Cardiac muscle cell (in vitro differentiated cells and primary cell): ENCODE data around the gene RBM10. TPM values are rescaled to one million over a fixed set of nuclear protein-coding genes. Genes with fewer than 3 reads are reported as not detected.

Experiments
- DNase-seq, 2 donors: peaks; one replicate each; pipeline versions ENCODE4 v3.0.0 to v3.0.0-alpha.2; 2010 to 2017; ENCODE audit warnings: low read depth in 1 of 2, low spot score in 1 of 2
- H3K27ac ChIP-seq: fragments of 200-600 bp; sonication (generic); 2 replicates; pipeline ENCODE4 v1.5.1; 2016
- H3K27me3 ChIP-seq: fragments of 200-600 bp; sonication (generic); 2 replicates; pipeline ENCODE4 v1.6.0; 2016; ENCODE audit warnings: control low read depth
- H3K36me3 ChIP-seq: fragments of 200-600 bp; sonication (generic); 2 replicates; pipeline ENCODE4 v1.5.1; 2016; ENCODE audit warnings: control low read depth
- H3K4me1 ChIP-seq: fragments of 200-600 bp; sonication (generic); 2 replicates; pipeline ENCODE4 v1.8.1; 2017; ENCODE audit warnings: low read depth, mild to moderate bottlenecking, mixed run types
- H3K4me3 ChIP-seq: fragments of 200-600 bp; sonication (generic); 2 replicates; pipeline ENCODE4 v1.5.1; 2016; ENCODE audit warnings: mild to moderate bottlenecking
- H3K9me3 ChIP-seq: fragments of 200-600 bp; sonication (generic); 2 replicates; pipeline ENCODE4 v1.5.1; 2017; ENCODE audit warnings: low read depth, mild to moderate bottlenecking, control low read depth
- polyA plus RNA-seq: library from polyadenylated mRNA; unstranded; fragments of >200 nt; fragmentation: Nextera tagmentation; extraction: Ambion mirVana; gene quantifications from 2 replicates; pipeline ENCODE4 v1.2.1, GENCODE V29; 2016
- total RNA-seq: library from RNA; depleted of rRNA; stranded (reverse); fragments of >200 nt; gene quantifications from 2 replicates; pipeline ENCODE4 v1.2.3, GENCODE V29; 2016
- TF ChIP-seq, protein P1 (sequence below): IDR thresholded peaks from 2 replicates; pipeline ENCODE4 v1.5.1; 2012; ENCODE audit warnings: low read depth, mild to moderate bottlenecking, low read length

RBM10 gene
- total and polyA plus RNA-seq, 2 experiments from 2014 or later, result 48.7 to 70.0 TPM

DNA sequence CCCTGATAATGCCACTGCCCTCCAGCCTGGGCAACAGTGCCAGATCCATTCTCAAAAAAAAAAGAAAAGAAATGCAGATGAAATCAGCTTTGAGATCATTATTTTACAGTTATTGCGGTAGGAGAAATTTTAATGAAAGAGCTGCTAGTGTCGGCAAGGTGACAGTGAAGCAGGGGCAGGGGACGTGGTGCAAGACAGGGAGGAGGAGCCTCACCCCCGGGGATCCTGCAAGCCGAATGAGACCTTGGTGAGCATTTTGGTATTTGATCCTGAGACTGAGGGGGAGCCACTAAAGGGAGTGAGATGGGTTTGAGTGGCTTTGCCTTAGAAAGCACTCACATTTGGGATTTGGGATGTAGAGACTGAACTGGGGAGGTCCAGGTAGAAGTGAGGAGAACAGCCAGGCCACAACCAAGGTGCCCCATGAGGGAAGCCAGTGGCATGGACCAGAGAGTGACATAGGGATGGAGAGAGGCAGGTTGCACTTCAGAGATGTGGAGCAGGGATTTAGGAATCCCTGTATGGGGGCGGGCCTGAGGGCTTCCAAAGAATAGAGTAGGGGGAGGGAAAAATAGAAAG, 23.6 kb downstream of the RBM10 start:
- H3K36me3 ChIP-seq, result no peaks in the 10 kb centered on the region
- no peak overlapping the region for H3K4me3 ChIP-seq
- no peaks in the 10 kb centered on the region for H3K9me3 ChIP-seq
- TF ChIP-seq, protein P1, sequence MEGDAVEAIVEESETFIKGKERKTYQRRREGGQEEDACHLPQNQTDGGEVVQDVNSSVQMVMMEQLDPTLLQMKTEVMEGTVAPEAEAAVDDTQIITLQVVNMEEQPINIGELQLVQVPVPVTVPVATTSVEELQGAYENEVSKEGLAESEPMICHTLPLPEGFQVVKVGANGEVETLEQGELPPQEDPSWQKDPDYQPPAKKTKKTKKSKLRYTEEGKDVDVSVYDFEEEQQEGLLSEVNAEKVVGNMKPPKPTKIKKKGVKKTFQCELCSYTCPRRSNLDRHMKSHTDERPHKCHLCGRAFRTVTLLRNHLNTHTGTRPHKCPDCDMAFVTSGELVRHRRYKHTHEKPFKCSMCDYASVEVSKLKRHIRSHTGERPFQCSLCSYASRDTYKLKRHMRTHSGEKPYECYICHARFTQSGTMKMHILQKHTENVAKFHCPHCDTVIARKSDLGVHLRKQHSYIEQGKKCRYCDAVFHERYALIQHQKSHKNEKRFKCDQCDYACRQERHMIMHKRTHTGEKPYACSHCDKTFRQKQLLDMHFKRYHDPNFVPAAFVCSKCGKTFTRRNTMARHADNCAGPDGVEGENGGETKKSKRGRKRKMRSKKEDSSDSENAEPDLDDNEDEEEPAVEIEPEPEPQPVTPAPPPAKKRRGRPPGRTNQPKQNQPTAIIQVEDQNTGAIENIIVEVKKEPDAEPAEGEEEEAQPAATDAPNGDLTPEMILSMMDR, result no peak
- H3K27ac ChIP-seq, result no peak overlapping the region
- H3K27me3 ChIP-seq, result no peaks in the 10 kb centered on the region
- H3K4me1 ChIP-seq, result no peaks in the 10 kb centered on the region
- DNase-seq, result no peak

DNA sequence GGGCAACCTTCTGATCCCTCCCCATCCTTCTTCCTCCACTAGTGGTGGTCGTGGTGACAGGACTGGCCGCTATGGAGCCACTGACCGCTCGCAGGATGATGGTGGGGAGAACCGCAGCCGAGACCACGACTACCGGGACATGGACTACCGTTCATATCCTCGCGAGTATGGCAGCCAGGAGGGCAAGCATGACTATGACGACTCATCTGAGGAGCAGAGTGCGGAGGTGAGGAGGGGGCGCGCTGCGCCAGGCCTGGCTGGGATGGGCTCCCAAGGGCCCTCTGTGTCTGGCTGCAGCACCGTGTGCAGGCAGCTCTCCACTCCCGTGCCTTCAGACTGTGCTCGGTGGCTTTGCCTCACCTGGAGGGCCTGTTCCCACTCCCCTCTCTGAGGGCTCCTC, 24.3 kb downstream of the RBM10 start:
- H3K36me3 ChIP-seq, result no peaks in the 10 kb centered on the region
- no peaks in the 10 kb centered on the region for H3K9me3 ChIP-seq
- TF ChIP-seq, protein P1, result no peak

DNA sequence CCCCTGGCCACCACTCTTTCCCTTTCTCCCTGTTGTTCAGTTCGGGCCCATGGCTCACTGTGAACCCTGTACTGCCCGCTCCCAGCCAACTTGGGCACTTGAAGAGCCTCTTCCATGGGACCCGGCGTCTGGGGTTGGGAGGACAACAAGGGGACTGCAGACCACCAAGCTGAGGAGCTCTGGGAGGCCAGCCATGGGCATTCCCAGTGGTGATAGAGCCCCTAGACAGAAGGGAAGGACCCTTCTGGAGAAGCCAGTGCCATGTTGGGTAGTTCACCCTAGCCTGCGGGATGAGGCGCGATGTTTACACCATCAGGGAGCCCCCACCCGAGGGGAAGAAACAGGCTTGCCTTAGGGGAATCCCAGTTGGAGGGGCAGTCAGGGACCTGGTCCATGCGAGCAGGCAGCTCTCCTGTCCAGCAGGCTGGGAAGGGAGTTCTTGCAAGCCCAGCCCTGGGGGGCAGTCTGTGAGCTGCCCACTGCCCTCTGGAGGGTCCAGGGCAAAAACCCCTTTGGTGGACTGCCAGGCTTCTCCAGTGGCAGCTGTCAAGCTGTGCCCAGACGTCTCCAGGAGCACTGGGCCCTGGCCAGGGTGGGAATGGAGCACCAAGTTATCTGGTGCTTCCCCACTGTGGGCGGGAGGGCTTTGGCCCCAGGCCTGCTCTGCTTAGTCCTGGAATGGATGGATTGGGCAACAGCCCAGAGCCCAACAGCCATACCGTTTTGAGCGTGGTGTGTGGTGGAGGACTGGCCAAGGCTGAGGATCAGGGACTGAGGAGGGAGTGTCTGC, 24.9 kb downstream of the RBM10 start:
- Histone ChIP-seq H3K27me3 (no peaks in the 10 kb centered on the region), H3K27ac (no peak overlapping the region), H3K4me3 (no peak overlapping the region), H3K36me3 (no peaks in the 10 kb centered on the region), H3K4me1 (no peaks in the 10 kb centered on the region), H3K9me3 (no peaks in the 10 kb centered on the region)
- TF ChIP-seq, protein P1, result no peak
- DNase-seq, result peak in 1 of 2 donors; percentile 84

More for the DNA sequence above, 24.3 kb downstream of the RBM10 start:
- DNase-seq, result no peak
- H3K4me3 ChIP-seq, result no peak overlapping the region
- no peak overlapping the region for H3K27ac ChIP-seq
- H3K27me3 ChIP-seq, result no peaks in the 10 kb centered on the region
- H3K4me1 ChIP-seq, result no peaks in the 10 kb centered on the region

DNA sequence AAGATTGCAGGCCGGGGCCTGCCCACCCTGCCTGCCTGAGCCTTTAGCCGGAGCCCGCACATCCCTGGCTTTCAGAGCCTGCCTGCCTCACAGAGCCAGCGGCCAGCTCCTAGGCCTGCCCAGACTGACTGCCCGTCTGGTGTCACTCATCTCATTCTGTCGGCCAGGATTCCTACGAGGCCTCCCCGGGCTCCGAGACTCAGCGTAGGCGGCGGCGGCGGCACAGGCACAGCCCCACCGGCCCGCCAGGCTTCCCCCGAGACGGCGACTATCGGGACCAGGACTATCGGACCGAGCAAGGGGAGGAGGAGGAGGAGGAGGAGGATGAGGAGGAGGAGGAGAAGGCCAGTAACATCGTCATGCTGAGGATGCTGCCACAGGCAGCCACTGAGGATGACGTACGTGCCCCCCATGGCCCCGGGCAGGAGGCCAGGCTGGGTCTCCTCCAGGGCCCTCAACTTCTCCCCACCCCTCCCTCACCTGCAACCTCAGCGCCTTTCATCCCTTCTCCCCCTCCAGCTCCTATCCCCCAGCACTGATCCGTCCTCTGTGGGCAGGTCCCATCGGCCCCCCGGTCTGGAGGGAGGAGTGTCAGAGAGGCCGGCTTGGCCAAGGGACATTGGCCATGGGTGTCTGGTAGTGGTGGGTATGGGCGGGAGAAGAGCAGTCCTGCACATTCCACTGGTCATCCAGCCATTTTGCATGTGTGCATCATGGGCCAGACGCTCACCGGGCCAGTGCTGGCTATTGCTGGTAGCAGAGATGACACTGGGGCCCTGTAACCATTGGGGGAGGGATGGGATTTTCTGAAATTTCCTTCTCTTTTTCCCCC, 26.1 kb downstream of the RBM10 start:
- H3K27ac ChIP-seq, result no peak overlapping the region
- DNase-seq, result no peak
- H3K4me3 ChIP-seq, result no peak overlapping the region
- TF ChIP-seq, protein P1, result no peak
- no peaks in the 10 kb centered on the region for H3K27me3 ChIP-seq
- H3K36me3 ChIP-seq, result no peaks in the 10 kb centered on the region
- H3K4me1 ChIP-seq, result no peaks in the 10 kb centered on the region
- H3K9me3 ChIP-seq, result no peaks in the 10 kb centered on the region

DNA sequence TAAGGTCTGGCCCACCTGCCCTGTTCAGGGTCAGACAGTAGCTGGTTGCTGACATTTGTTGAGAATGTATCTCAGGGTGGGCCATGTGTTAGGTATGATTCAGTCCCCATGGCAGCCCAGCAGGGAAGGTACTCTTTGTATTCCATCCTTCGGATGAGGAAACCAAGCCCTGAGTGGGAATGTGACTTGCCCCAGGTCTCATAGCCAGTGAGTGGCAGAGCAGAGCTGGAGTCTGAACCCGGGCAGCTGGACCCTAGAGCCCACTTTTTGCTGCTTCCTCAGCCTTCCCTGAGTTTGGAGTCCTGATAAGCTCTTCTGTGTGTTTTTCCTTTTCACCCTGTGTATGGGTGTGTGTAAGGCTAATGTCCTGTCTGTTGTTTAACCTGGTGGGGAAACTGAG, 27.0 kb downstream of the RBM10 start:
- Histone ChIP-seq H3K4me1 (no peaks in the 10 kb centered on the region), H3K36me3 (no peaks in the 10 kb centered on the region), H3K4me3 (no peak overlapping the region), H3K27me3 (no peaks in the 10 kb centered on the region), H3K27ac (no peak overlapping the region), H3K9me3 (no peaks in the 10 kb centered on the region)
- TF ChIP-seq, protein P1, result no peak
- DNase-seq, result no peak
